Colonic mucosa (tissue), 4 donors: Measurements from ENCODE around the gene NTN4. TPM values are rescaled to one million over a fixed set of nuclear protein-coding genes. Genes with fewer than 3 reads are reported as not detected.
A peak's percentile ranks its signal among the peaks of the same experiment; 100 is the strongest.

Source experiments
- DNase-seq: peaks from one replicate; pipeline ENCODE4 v3.0.0-alpha.2; 2020
- H3K27ac ChIP-seq: fragments of 200-600 bp; one replicate; pipeline ENCODE4 v1.8.0; 2021
- H3K27me3 ChIP-seq: fragments of 200-600 bp; one replicate; pipeline ENCODE4 v1.8.0; 2021
- H3K36me3 ChIP-seq: fragments of 200-600 bp; one replicate; pipeline ENCODE4 v1.8.0; 2021
- H3K4me1 ChIP-seq: fragments of 200-600 bp; one replicate; pipeline ENCODE4 v1.8.0; 2021; ENCODE audit warnings: mild to moderate bottlenecking
- H3K4me3 ChIP-seq: fragments of 200-600 bp; one replicate; pipeline ENCODE4 v1.8.0; 2021
- H3K9ac ChIP-seq, 2 donors: one replicate each; pipeline ENCODE4 v1.7.0; 2013; ENCODE audit warnings: control low read depth in 2 of 2, low read depth in 2 of 2, low read length in 2 of 2
- H3K9me3 ChIP-seq: fragments of 200-600 bp; one replicate; pipeline ENCODE4 v1.8.0; 2021
- CTCF ChIP-seq: fragments of 200-600 bp; IDR thresholded peaks from one replicate; pipeline ENCODE4 v1.8.0; 2022; ENCODE audit warnings: antibody characterized with exemption, mild to moderate bottlenecking
- intact Hi-C: fragments of 100-400 bp; cut with DNase I; formaldehyde crosslinking; loops from one replicate; pipeline ENCODE4 v1.14.1; 2022
- total RNA-seq, 2 donors: library from RNA; stranded (reverse); fragmentation: NEBNext Ultra II Directional in 1 of 2; extraction: Animal tissue kit (Norgen Biotek cat#: 25700) in 1 of 2; gene quantifications; one replicate each; pipeline ENCODE4 v1.2.1, GENCODE V29; 2021
- donor health status: healthy.
- donor health status: DM: no; HTN: no; CAD: no.
- donor health status: DM: no; HTN: no; CAD: no.

The NTN4 gene
- total RNA-seq, 2 donors from 2014 or later = 12.4 to 16.8 TPM

GRCh38 chr12:95763809-95764253, 26.7 kb downstream of the NTN4 start:
- H3K9ac ChIP-seq = no peak overlapping the region

GRCh38 chr12:95762123-95762785, 28.3 kb downstream of the NTN4 start:
- intact Hi-C loops = no loop called here
- no peak overlapping the region for H3K27ac ChIP-seq
- H3K36me3 ChIP-seq = no peaks in the 10 kb centered on the region
- H3K9me3 ChIP-seq = no peaks in the 10 kb centered on the region
- no peak overlapping the region for H3K4me3 ChIP-seq
- DNase-seq = no peak
- H3K27me3 ChIP-seq = no peaks in the 10 kb centered on the region
- no peak for TF ChIP-seq CTCF
- no peaks in the 10 kb centered on the region for H3K4me1 ChIP-seq
- no peak overlapping the region for H3K9ac ChIP-seq

More at GRCh38 chr12:95763809-95764253, 26.7 kb downstream of the NTN4 start:
- Histone ChIP-seq H3K27me3 (no peaks in the 10 kb centered on the region), H3K27ac (no peak overlapping the region), H3K4me1 (no peaks in the 10 kb centered on the region), H3K4me3 (no peak overlapping the region), H3K9me3 (no peaks in the 10 kb centered on the region), H3K36me3 (no peaks in the 10 kb centered on the region)
- DNase-seq = peak; percentile 26
- intact Hi-C loops = no loop called here
- no peak for TF ChIP-seq CTCF

- H3K9ac ChIP-seq = no peak overlapping the region
- no peaks in the 10 kb centered on the region for H3K36me3 ChIP-seq
- intact Hi-C loops = no loop called here
- no peaks in the 10 kb centered on the region for H3K4me1 ChIP-seq
- H3K27me3 ChIP-seq = no peaks in the 10 kb centered on the region
- no peak for DNase-seq
- no peaks in the 10 kb centered on the region for H3K9me3 ChIP-seq
- no peak for TF ChIP-seq CTCF
- no peak overlapping the region for H3K4me3 ChIP-seq
- H3K27ac ChIP-seq = no peak overlapping the region
These were observed 30.2 kb downstream of the NTN4 start for GRCh38 chr12:95760371-95760770.

- Histone ChIP-seq H3K27me3 (no peaks in the 10 kb centered on the region), H3K27ac (no peak overlapping the region), H3K36me3 (no peaks in the 10 kb centered on the region), H3K4me3 (no peak overlapping the region), H3K9me3 (no peaks in the 10 kb centered on the region), H3K9ac (no peak overlapping the region), H3K4me1 (no peaks in the 10 kb centered on the region)
- DNase-seq = no peak
- TF ChIP-seq CTCF = no peak
- intact Hi-C loops = no loop called here
These were observed 30.8 kb downstream of the NTN4 start for GRCh38 chr12:95759718-95760117.

- no peak for DNase-seq
- intact Hi-C loops = no loop called here
- Histone ChIP-seq H3K9ac (no peak overlapping the region), H3K9me3 (no peaks in the 10 kb centered on the region), H3K27me3 (no peaks in the 10 kb centered on the region), H3K36me3 (no peaks in the 10 kb centered on the region), H3K4me3 (no peak overlapping the region), H3K27ac (no peak overlapping the region), H3K4me1 (no peaks in the 10 kb centered on the region)
- TF ChIP-seq CTCF = no peak
These were observed 31.5 kb downstream of the NTN4 start for GRCh38 chr12:95759039-95759438.
